H1 (cell line): ENCODE results near the gene BCL2L13. TPM values are rescaled to one million over a fixed set of nuclear protein-coding genes. Genes with fewer than 3 reads are reported as not detected.

Experiments used
- CTCF ChIA-PET: fragments of 300-600 bp; sonication (Branson Sonifier 250); formaldehyde crosslinking; loops from one replicate; lab custom pipeline; 2021; ENCODE audit not compliant: partially characterized antibody; lab: Charles Lee
- POLR2A ChIA-PET: fragments of 300-600 bp; sonication (Branson Sonifier 250); formaldehyde crosslinking; loops from one replicate; lab custom pipeline; 2021; ENCODE audit warnings: inconsistent platforms; ENCODE audit not compliant: partially characterized antibody; lab: Charles Lee
- DNase-seq, 2 experiments: peaks; one replicate each; pipeline versions ENCODE4 v3.0.0 to v3.0.0-alpha.2; 2010 to 2022; ENCODE audit warnings: low spot score in 2 of 2, low read depth in 1 of 2, mixed read lengths in 1 of 2
- FAIRE-seq: peaks from 2 replicates; lab custom pipeline; 2011; peaks lifted over from hg19 to GRCh38; lab: Jason Lieb, UNC
- H2AFZ ChIP-seq: 2 replicates; pipeline ENCODE4 v1.8.1; 2012; ENCODE audit warnings: low read length, inconsistent platforms
- H2AK5ac ChIP-seq: 2 replicates; pipeline ENCODE4 v1.6.1; 2013; ENCODE audit warnings: low read depth, low read length
- H2BK120ac ChIP-seq: replicated peaks from 2 replicates; pipeline ENCODE3; 2013; ENCODE audit warnings: low read depth, low read length, inconsistent platforms
- H2BK12ac ChIP-seq: 2 replicates; pipeline ENCODE4 v1.6.1; 2013; ENCODE audit warnings: low read depth, low read length
- H2BK15ac ChIP-seq: 2 replicates; pipeline ENCODE4 v1.6.1; 2013; ENCODE audit warnings: low read length
- H2BK20ac ChIP-seq: 2 replicates; pipeline ENCODE4 v1.6.1; 2013; ENCODE audit warnings: low read length
- H2BK5ac ChIP-seq: 2 replicates; pipeline ENCODE4 v1.6.1; 2013; ENCODE audit warnings: low read depth, low read length
- H3K14ac ChIP-seq: 2 replicates; pipeline ENCODE4 v1.6.1; 2013; ENCODE audit warnings: inconsistent platforms; ENCODE audit not compliant: insufficient read length
- H3K18ac ChIP-seq: 2 replicates; pipeline ENCODE4 v1.6.1; 2013; ENCODE audit warnings: low read length; ENCODE audit errors: extremely low read depth
- H3K23ac ChIP-seq: 2 replicates; pipeline ENCODE4 v1.6.1; 2013; ENCODE audit warnings: inconsistent platforms; ENCODE audit not compliant: insufficient read length
- H3K23me2 ChIP-seq: 2 replicates; pipeline ENCODE4 v1.6.1; 2013; ENCODE audit warnings: low read depth, low read length
- H3K27ac ChIP-seq: 2 replicates; pipeline ENCODE4 v1.6.1; 2011; ENCODE audit warnings: low read depth, low read length, inconsistent platforms
- H3K27me3 ChIP-seq, 4 experiments: replicated peaks in 1 of 4; 1 replicate in 1 of 4; 2 replicates in 3 of 4; pipeline versions ENCODE4 v1.6.1 to v1.8.1; 2011 to 2013; ENCODE audit warnings: low read length in 3 of 4, mild to moderate bottlenecking in 3 of 4, inconsistent platforms in 2 of 4, mixed read lengths in 2 of 4, moderate library complexity in 1 of 4; ENCODE audit not compliant: control insufficient read depth in 3 of 4, insufficient read depth in 3 of 4; ENCODE audit errors: extremely low read depth in 1 of 4
- H3K36me3 ChIP-seq, 4 experiments: 2 replicates each; pipeline versions ENCODE4 v1.6.1 to v1.8.1; 2011 to 2013; ENCODE audit warnings: mild to moderate bottlenecking in 4 of 4, low read length in 3 of 4, moderate library complexity in 2 of 4, control low read depth in 1 of 4, inconsistent platforms in 1 of 4; ENCODE audit not compliant: insufficient read depth in 4 of 4, control insufficient read depth in 2 of 4
- H3K4ac ChIP-seq: replicated peaks from 2 replicates; pipeline ENCODE3; 2013; ENCODE audit warnings: low read length, low read depth, mixed read lengths, inconsistent platforms; ENCODE audit not compliant: insufficient read length
- H3K4me1 ChIP-seq, 4 experiments: replicated peaks in 1 of 4; 1 replicate in 1 of 4; 2 replicates in 3 of 4; pipeline versions ENCODE4 v1.6.1 to v1.8.1; 2011 to 2013; ENCODE audit warnings: low read length in 3 of 4, inconsistent platforms in 2 of 4, mixed read lengths in 1 of 4; ENCODE audit not compliant: insufficient read depth in 4 of 4, control insufficient read depth in 3 of 4
- H3K4me2 ChIP-seq, 2 experiments: 2 replicates each; pipeline versions ENCODE4 v1.6.1 to v1.8.1; 2011 to 2013; ENCODE audit warnings: low read depth in 2 of 2, low read length in 2 of 2, control low read depth in 1 of 2, inconsistent platforms in 1 of 2, mild to moderate bottlenecking in 1 of 2; ENCODE audit not compliant: insufficient read depth in 1 of 2
- H3K4me3 ChIP-seq, 4 experiments: fragments of 200-600, 300-600 bp in 1 of 4; sonication (generic), shearing (Covaris generic), sonication (Bioruptor Twin) in 1 of 4; 2 replicates each; pipeline versions ENCODE4 v1.5.1 to v1.8.1; 2011 to 2016; ENCODE audit warnings: low read length in 4 of 4, low read depth in 3 of 4, control low read depth in 2 of 4, inconsistent platforms in 2 of 4, mild to moderate bottlenecking in 2 of 4, mixed read lengths in 1 of 4, moderate library complexity in 1 of 4; ENCODE audit not compliant: insufficient read depth in 2 of 4; ENCODE audit errors: extremely low read depth in 1 of 4
- H3K56ac ChIP-seq: replicated peaks from 2 replicates; pipeline ENCODE3; 2013; ENCODE audit warnings: low read depth, mild to moderate bottlenecking, mixed read lengths, low read length, inconsistent platforms; ENCODE audit not compliant: insufficient read length
- H3K79me1 ChIP-seq: 2 replicates; pipeline ENCODE4 v1.6.1; 2013; ENCODE audit warnings: low read depth, low read length, control low read depth
- H3K79me2 ChIP-seq, 2 experiments: 2 replicates each; pipeline versions ENCODE4 v1.6.1 to v1.8.1; 2012 to 2013; ENCODE audit warnings: low read length in 2 of 2, mild to moderate bottlenecking in 2 of 2, inconsistent platforms in 1 of 2; ENCODE audit not compliant: insufficient read depth in 2 of 2, control insufficient read depth in 1 of 2
- H3K9ac ChIP-seq, 4 experiments: replicated peaks in 1 of 4; 1 replicate in 1 of 4; 2 replicates in 3 of 4; pipeline versions ENCODE4 v1.6.1 to v1.8.1; 2011 to 2013; ENCODE audit warnings: low read depth in 3 of 4, low read length in 3 of 4, control low read depth in 2 of 4, mild to moderate bottlenecking in 2 of 4, moderate library complexity in 2 of 4, inconsistent platforms in 1 of 4; ENCODE audit errors: extremely low read depth in 1 of 4
- H3K9me3 ChIP-seq, 2 experiments: 2 replicates each; pipeline versions ENCODE4 v1.6.1 to v1.8.1; 2012 to 2013; ENCODE audit warnings: mild to moderate bottlenecking in 2 of 2, moderate library complexity in 2 of 2, control low read depth in 1 of 2, inconsistent platforms in 1 of 2, low read depth in 1 of 2, low read length in 1 of 2, mixed read lengths in 1 of 2; ENCODE audit not compliant: insufficient read depth in 2 of 2
- H4K20me1 ChIP-seq, 2 experiments: replicated peaks in 1 of 2; 2 replicates each; pipeline versions ENCODE3 to v1.8.1; 2011 to 2013; ENCODE audit warnings: inconsistent platforms in 2 of 2, low read length in 2 of 2, mild to moderate bottlenecking in 1 of 2; ENCODE audit not compliant: insufficient read depth in 2 of 2, control insufficient read depth in 1 of 2
- H4K5ac ChIP-seq: 2 replicates; pipeline ENCODE4 v1.6.1; 2013; ENCODE audit warnings: low read length, low read depth, mixed read lengths, inconsistent platforms; ENCODE audit not compliant: insufficient read length
- H4K8ac ChIP-seq: 2 replicates; pipeline ENCODE4 v1.8.0; 2013; ENCODE audit warnings: mild to moderate bottlenecking, moderate library complexity, low read length, inconsistent platforms; ENCODE audit not compliant: insufficient read depth; ENCODE audit errors: extremely low read depth
- H4K91ac ChIP-seq: replicated peaks from 2 replicates; pipeline ENCODE3; 2013; ENCODE audit warnings: low read length, mixed read lengths, inconsistent platforms; ENCODE audit not compliant: insufficient read length
- ASH2L ChIP-seq: fragments of 200-600, 300-600 bp; sonication (generic); IDR thresholded peaks from one replicate; pipeline ENCODE4 v1.7.1; 2017; ENCODE audit warnings: low read length
- CBX8 ChIP-seq: fragments of 300-800, 300-1000 bp; sonication (generic); IDR thresholded peaks from 2 replicates; pipeline ENCODE4 v1.7.1; 2016; ENCODE audit warnings: low read depth, low read length, borderline replicate concordance
- CHD1 ChIP-seq: IDR thresholded peaks from 2 replicates; pipeline ENCODE4 v1.6.1; 2012; ENCODE audit warnings: low read depth, low read length, improper control_type of control experiment
- FOSL1 ChIP-seq: IDR thresholded peaks from 2 replicates; pipeline ENCODE4 v1.6.1; 2011; ENCODE audit warnings: mild to moderate bottlenecking, low read depth, low read length, moderate library complexity; ENCODE audit not compliant: insufficient read depth
- KDM1A ChIP-seq: fragments of 200-600, 300-600 bp; sonication (generic); IDR thresholded peaks from 2 replicates; pipeline ENCODE4 v1.7.1; 2016; ENCODE audit warnings: mild to moderate bottlenecking, low read length, borderline replicate concordance
- NANOG ChIP-seq: IDR thresholded peaks from 2 replicates; pipeline ENCODE4 v1.6.1; 2011; ENCODE audit warnings: low read length, low read depth, mild to moderate bottlenecking, inconsistent platforms; ENCODE audit not compliant: insufficient read depth, poor library complexity, severe bottlenecking
- POLR2AphosphoS5 ChIP-seq: IDR thresholded peaks from 2 replicates; pipeline ENCODE4 v1.6.1; 2011; ENCODE audit warnings: low read depth, low read length
- RNF2 ChIP-seq: fragments of 200-900, 300-1000 bp; sonication (generic); IDR thresholded peaks from 2 replicates; pipeline ENCODE4 v1.7.1; 2016; ENCODE audit warnings: borderline replicate concordance, low read depth, mild to moderate bottlenecking, antibody characterized with exemption, low read length; ENCODE audit not compliant: poor library complexity, severe bottlenecking; ENCODE audit errors: missing control alignments
- SUZ12 ChIP-seq: fragments of 200-600 bp; sonication (generic); IDR thresholded peaks from 2 replicates; pipeline ENCODE4 v1.6.1; 2012; ENCODE audit warnings: mild to moderate bottlenecking, inconsistent platforms, low read length, moderate library complexity, mixed read lengths
- TAF1 ChIP-seq: IDR thresholded peaks from 2 replicates; pipeline ENCODE4 v1.6.1; 2011; ENCODE audit warnings: mild to moderate bottlenecking, low read depth, low read length
- TBP ChIP-seq: IDR thresholded peaks from 2 replicates; pipeline ENCODE4 v1.6.1; 2011; ENCODE audit warnings: low read depth, low read length, improper control_type of control experiment
- TCF12 ChIP-seq: IDR thresholded peaks from 2 replicates; pipeline ENCODE4 v1.6.1; 2011; ENCODE audit warnings: low read depth, mild to moderate bottlenecking, low read length
- WGBS, 2 experiments: shearing (Covaris generic) in 1 of 2; methylation state at CpG; one replicate each; pipeline versions ENCODE4 v1.1.6 to v1.1.7; 2013 to 2015; ENCODE audit warnings: low lambda C conversion rate in 2 of 2, mixed read lengths in 2 of 2, inconsistent platforms in 1 of 2, low coverage in 1 of 2, missing lambda C conversion rate in 1 of 2; ENCODE audit not compliant: insufficient replicate concordance in 2 of 2, insufficient coverage in 1 of 2, insufficient read length in 1 of 2; ENCODE audit errors: extremely low coverage in 1 of 2, missing lambda C conversion rate in 1 of 2; 5-methylcytosine and 5-hydroxymethylcytosine counted together
- polyA plus RNA-seq, 7 experiments: library from polyadenylated mRNA; depleted of rRNA in 3 of 7; stranded (reverse) in 5 of 7; unstranded in 2 of 7; fragments of >200 nt in 5 of 7; fragments of 200-250 nt in 2 of 7; gene quantifications; 1 replicate in 5 of 7; 2 replicates in 1 of 7; 4 replicates in 1 of 7; pipeline versions ENCODE4 v1.2.1 to v1.2.3, GENCODE V29; 2011 to 2013; ENCODE audit warnings: missing spikeins in 2 of 7, mixed read lengths in 2 of 7
- total RNA-seq: library from RNA; stranded (reverse); fragmentation: NEBNext Ultra II Directional; extraction: Animal tissue kit (Norgen Biotek cat#: 25700); gene quantifications from 2 replicates; pipeline ENCODE4 v1.2.1, GENCODE V29; 2021

The BCL2L13 gene
- total and polyA plus RNA-seq, 2 of the 8 experiments (the other 6 are each of a cell fraction or from before 2014, with no cell fraction given): 20.7 to 35.0 TPM

DNA sequence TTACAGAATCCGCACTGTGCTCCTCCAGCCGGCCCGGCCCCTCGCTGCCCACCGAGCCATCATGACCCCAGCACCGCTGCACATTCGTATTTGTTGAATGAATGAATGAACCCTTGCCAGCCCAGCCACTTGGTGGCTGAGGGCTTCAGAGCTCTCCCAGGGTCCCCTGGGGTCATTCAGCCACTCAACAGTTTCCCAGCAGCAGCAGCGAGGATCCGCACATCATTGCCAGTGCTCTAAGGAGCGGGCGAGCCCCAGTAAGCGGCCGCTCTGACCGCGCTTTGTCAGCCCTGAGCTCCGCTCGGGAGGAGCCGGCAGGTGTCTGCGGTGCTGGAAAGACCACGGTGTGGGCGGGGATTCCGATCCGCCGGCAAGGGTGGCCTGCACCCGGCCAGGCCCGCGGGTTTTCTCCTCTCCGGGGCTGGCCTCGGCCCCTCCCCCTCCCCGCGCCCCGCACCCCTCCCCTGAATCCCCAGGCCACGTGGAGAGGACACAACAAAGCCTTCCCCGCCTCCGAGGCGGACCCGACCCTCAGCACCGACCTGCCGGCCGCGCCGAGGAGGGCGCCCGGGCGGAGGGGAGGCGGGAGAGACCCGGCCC lies 135.1 kb downstream of the BCL2L13 start:
- H3K79me2 ChIP-seq: peaks cover 0 to 34% of the 10 kb centered on the region in 2 experiments; a peak in 1 of 4 replicates
- FAIRE-seq: no peak
- H3K36me3 ChIP-seq: no peaks in the 10 kb centered on the region
- no peak overlapping the region for H2BK20ac ChIP-seq
- H3K14ac ChIP-seq: no peak overlapping the region
- CTCF ChIA-PET: interaction anchor here (0.9 to 5.1 kb wide), 9 partner anchors 12 to 56 kb away, joined by 3 to 54 read pairs (median 7); no protein-coding TSS in a partner anchor
- peak overlapping the region in 3 of 4 experiments; percentile 79 to 96 (median 90); a peak in 5 of 7 replicates for H3K9ac ChIP-seq
- H3K79me1 ChIP-seq: peaks cover 7% of the 10 kb centered on the region; the same call in 1 of the 2 replicates
- H3K9me3 ChIP-seq: no peaks in the 10 kb centered on the region
- H2BK15ac ChIP-seq: no peak overlapping the region
- H2BK12ac ChIP-seq: 0 out of 2 replicates have a peak overlapping the region, but pooled peaks have one; percentile 68
- peaks cover 11% of the 10 kb centered on the region for H3K23me2 ChIP-seq
- H3K4me2 ChIP-seq: peak overlapping the region; percentile 73 to 74
- peak overlapping the region; percentile 60 for H3K18ac ChIP-seq
- no peak overlapping the region for H3K23ac ChIP-seq
- H2BK120ac ChIP-seq: no peak overlapping the region
- no peak overlapping the region for H3K56ac ChIP-seq
- peak overlapping the region; percentile 33; the same call in 1 of the 2 replicates for H2AFZ ChIP-seq
- peaks cover 2 to 8% of the 10 kb centered on the region in 2 experiments for H4K20me1 ChIP-seq
- POLR2A ChIA-PET: interaction anchor here (0.7 to 3.3 kb wide), 12 partner anchors 8 to 99 kb away, joined by 3 to 38 read pairs (median 4); no protein-coding TSS in a partner anchor
- H3K27me3 ChIP-seq: no peaks in the 10 kb centered on the region
- H2BK5ac ChIP-seq: no peak overlapping the region; the same call in 1 of the 2 replicates
- no peak overlapping the region for H4K5ac ChIP-seq
- H3K4ac ChIP-seq: peak overlapping the region; percentile 66
- WGBS, 2 experiments: 3% methylated on average over 21 of the region's 47 CpGs; no CpG with 5 or more reads in 1 of the 2 experiments
- peak in 1 of 2 experiments; percentile 81 for DNase-seq
- no peak overlapping the region for H2AK5ac ChIP-seq
- H3K27ac ChIP-seq: peak overlapping the region; percentile 60; the same call in 1 of the 2 replicates
- H4K8ac ChIP-seq: peak overlapping the region; percentile 94
- peak overlapping the region; percentile 51 to 71 (median 62) for H3K4me3 ChIP-seq
- H3K4me1 ChIP-seq: peaks cover 0 to 20% (median 16%) of the 10 kb centered on the region in 4 experiments; a peak in 6 of 7 replicates
- H4K91ac ChIP-seq: no peak overlapping the region
- TF ChIP-seq FOSL1 (no peak), TBP (0 out of 2 replicates have a peak, but pooled peaks have one; percentile 12), TCF12 (no peak), SUZ12 (no peak), KDM1A (no peak), TAF1 (peak; percentile 72), RNF2 (no peak), CBX8 (no peak), POLR2AphosphoS5 (peak; percentile 57), ASH2L (peak; percentile 62), CHD1 (no peak), NANOG (no peak)
